ENCODE data around the gene PHACTR1. TPM values are rescaled to one million over a fixed set of nuclear protein-coding genes. Genes with fewer than 3 reads are reported as not detected.
"Not testable (repeated sequence)": the region's sequence is repeated elsewhere in the genome, so short reads cannot be mapped to it uniquely, and the experiment has no call there.

The PHACTR1 gene
- total RNA-seq, 1 donor from 2014 or later = 5.8 TPM

DNA sequence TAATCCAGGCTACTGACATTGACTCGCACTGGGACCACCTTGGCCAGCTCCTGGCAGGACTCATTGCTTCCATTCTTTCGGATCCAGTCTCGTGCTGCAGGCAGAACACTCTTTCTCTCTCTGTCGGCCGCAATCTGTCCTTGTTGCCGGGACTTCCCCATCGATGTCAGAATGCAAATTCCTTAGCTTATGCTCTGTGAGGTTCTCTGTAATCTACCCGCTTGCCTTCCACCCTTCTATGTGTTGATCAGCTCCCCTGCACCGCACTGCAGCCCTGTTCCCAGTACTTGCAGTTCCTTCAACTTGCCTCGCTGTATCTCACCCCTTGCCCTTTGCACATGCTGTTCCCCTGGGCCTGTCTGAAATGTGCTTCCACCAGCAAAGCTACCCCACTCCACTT, 182.0 kb downstream of the PHACTR1 start:
- no peak for DNase-seq (ENCODE audit: low read depth, low spot score)

- DNase-seq (ENCODE audit: low read depth, low spot score) = no peak
Measured at GRCh38 chr6:12899046-12899833, 182.7 kb downstream of the PHACTR1 start.

DNA sequence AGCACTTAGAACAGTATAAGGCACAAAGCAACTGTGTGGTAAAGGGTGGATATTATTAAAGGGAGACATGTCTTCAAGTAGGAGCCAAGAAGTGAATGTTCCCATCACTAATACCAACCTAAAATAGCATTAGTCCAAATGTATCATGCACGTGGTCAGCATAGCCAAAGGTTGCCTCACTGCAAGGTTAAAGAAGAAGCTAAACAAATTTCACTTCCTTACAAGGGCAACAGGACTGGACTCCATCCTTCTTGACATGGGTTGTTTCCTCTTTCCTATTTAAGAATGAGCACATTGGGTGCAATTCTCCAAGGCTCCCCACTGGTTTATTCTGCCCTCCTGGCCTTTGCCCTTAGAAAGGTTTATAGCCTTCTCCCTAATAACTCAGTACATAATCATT, 186.7 kb downstream of the PHACTR1 start:
- DNase-seq (ENCODE audit: low read depth, low spot score) = no peak

DNA sequence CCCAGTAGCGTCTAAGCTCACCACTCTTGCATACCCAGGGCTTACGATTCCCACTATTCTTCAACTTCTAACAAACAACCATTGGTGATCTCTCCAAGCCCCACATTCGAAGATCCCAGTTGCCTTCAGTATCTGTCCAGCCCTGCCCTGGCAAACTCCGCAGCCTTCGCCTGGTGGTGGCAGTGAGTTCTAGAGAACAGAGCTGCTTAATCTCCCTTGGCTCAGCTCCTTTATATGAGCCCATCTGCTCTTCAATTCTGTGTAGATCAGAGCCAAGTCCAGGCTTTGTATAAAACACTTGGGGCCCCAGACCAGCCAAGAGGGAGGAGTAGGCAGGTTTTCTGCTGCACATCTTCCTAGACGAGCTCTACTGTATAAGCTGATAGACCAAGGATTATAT, 193.3 kb downstream of the PHACTR1 start:
- DNase-seq (ENCODE audit: low read depth, low spot score) = no peak

GRCh38 chr6:12911427-12911826, 194.9 kb downstream of the PHACTR1 start:
- no peak for DNase-seq (ENCODE audit: low read depth, low spot score)

- no peak for DNase-seq (ENCODE audit: low read depth, low spot score)
Measured at GRCh38 chr6:12913201-12913600, 196.6 kb downstream of the PHACTR1 start.

DNA sequence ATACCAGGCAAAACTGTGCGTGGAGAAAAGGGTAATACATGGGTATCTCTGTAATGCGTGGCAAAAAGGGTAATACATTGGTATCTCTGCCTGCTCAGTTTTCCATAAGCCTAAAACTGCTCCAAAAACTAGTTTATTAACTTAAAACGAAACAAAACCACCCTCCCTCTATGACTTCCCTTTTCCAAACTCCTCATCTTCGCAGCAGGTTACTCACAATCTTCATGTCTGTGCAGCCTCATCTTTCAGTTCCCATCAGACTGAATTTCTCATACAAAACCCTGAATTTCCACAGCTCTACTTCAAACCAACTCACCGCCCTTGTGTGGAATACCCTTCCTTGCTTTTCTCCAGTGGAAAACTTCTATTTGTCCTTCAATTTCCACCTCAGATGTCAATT, 199.4 kb downstream of the PHACTR1 start:
- DNase-seq (ENCODE audit: low read depth, low spot score) = no peak

GRCh38 chr6:12916420-12917136, 200.0 kb downstream of the PHACTR1 start:
- no peak for DNase-seq (ENCODE audit: low read depth, low spot score)

- DNase-seq (ENCODE audit: low read depth, low spot score) = no peak
Measured at GRCh38 chr6:12921467-12921866, 204.9 kb downstream of the PHACTR1 start.

- DNase-seq (ENCODE audit: low read depth, low spot score) = no peak
Measured at GRCh38 chr6:12923644-12924235, 207.2 kb downstream of the PHACTR1 start.

DNA sequence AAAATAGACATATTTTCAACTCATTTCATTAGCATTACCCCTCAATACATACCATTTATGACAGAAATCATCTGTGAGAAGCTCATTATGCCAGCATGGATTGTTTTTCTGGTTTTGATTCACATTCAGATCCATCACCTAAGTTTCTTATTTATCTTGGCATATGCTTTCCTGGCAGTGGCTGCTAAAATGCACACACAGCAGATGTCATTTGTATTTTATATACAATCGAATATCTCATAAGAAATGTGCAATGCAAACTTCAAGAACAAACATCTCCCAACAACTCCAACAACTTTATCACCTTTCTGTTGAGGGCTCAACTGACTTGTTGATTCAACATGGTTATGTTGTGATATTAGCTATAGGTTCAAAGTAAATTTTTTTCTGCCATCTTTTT, 208.3 kb downstream of the PHACTR1 start:
- DNase-seq (ENCODE audit: low read depth, low spot score) = no peak

DNA sequence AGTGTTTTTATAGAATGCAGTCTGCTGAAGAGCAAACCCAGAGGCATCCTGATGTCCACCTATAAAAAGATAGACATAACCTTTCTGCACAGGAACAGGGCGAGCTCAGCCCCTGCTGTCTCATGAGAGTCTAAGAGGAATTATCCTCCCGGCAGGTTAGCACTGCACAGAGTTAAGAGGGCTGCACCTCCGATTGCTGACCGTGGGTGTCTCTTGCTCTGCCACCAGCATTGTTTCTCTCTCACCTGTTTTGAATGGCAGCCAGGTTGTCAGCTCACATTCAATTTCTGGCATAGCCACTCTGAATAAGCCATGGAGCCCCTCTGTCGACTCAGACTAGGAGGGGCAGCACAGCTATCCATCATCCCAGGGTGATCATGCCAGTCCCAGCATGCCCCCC, 211.2 kb downstream of the PHACTR1 start:
- no peak for DNase-seq (ENCODE audit: low read depth, low spot score)

- no peak for DNase-seq (ENCODE audit: low read depth, low spot score)
Measured at GRCh38 chr6:12929678-12930077, 213.1 kb downstream of the PHACTR1 start.

DNA sequence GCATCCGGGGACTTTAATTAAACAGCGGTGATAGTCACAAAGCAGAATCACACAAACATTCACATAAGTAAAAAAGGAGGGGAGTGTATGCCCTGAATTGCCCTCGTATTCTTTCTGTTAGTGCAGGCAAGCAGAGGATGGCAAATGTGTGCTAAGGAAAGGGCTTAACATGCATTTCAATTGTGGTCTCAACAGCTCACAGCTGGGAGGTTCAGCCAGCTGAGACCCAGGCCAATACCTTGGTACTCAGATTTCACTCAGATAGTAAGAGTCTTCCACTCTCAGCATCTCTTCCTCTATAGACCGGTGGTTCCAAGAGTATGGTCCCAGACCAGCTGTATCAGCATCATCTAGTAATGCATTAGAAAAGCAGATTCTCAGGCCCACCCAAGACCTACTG, 215.1 kb downstream of the PHACTR1 start:
- DNase-seq (ENCODE audit: low read depth, low spot score) = no peak

- no peak for DNase-seq (ENCODE audit: low read depth, low spot score)
Measured at GRCh38 chr6:12935637-12936036, 219.1 kb downstream of the PHACTR1 start.

DNA sequence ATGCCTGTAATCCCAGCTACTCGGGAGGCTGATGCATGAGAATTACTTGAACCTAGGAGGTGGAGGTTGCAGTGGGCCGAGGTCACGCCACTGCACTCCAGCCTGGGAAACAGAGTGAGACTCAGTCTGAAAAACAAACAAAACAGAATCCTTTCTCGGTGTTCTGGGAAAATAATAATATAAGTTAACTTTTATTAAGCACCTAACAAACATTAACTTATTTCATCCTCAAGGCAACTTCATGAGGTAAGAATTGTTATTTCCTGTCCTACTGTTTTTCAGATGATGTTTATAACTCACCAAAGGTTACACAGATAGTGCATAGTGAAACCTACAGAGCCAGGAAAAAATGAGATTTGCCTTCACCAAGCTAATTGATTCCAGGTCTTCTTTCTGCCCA, 221.4 kb downstream of the PHACTR1 start:
- no peak for DNase-seq (ENCODE audit: low read depth, low spot score)

- no peak for DNase-seq (ENCODE audit: low read depth, low spot score)
Measured at GRCh38 chr6:12939314-12939713, 222.7 kb downstream of the PHACTR1 start.

DNA sequence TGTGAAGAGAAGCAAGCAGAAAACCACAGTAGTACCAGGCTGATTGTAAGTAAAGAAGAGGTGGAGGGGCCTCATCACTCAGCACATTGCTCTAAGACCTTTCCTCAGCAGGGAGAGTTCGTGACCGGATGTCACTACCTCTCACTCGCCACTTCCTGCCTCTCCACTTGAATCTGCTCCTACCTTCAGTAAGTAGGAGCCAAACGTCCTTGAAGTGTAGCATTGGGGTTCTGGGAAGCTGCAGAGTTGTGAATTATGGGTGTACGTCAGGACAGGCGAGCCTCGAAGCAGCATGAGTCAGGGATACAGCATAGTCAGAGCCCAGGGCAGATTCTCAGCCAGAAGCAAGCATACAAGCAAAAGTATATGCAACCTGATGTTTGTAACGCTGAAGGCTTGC, 224.9 kb downstream of the PHACTR1 start:
- DNase-seq (ENCODE audit: low read depth, low spot score) = no peak

DNA sequence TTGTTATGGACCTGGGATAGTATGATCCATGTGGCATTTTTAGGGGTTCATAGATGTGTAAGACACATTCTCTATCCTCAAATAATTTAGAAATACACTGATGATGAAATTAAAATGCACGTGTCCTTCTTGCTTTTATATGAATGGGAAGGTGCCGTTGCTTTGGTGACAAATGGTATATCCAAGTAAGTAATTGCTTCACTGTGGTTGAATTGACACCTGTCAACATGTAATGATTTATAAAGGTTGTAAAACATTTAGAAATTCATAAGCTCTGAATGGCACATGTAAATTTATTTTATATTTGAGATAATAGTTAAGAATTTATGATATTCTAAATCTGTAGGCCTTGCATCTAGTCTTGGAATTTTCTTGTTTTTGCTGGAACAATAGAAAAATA, 227.0 kb downstream of the PHACTR1 start:
- no peak for DNase-seq (ENCODE audit: low read depth, low spot score)

DNA sequence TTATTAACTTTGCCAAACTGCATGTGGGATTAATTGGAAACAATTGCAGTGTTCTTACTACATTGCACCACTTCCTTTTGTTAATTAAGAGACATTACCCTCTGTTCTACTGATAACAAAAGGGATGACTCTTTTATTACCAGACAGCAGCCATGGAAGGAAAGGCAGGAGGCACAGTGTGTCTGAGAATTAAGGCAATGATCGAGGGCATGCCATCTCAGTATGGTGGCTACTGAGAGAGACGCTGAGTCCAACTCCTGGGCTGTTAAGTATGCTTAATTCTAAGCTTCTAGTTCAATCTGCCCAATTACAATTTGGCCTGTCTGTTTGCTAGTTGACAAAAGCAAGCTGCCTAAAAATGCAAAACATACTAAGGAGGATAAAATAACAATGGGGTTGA, 227.4 kb downstream of the PHACTR1 start:
- DNase-seq (ENCODE audit: low read depth, low spot score) = no peak

DNA sequence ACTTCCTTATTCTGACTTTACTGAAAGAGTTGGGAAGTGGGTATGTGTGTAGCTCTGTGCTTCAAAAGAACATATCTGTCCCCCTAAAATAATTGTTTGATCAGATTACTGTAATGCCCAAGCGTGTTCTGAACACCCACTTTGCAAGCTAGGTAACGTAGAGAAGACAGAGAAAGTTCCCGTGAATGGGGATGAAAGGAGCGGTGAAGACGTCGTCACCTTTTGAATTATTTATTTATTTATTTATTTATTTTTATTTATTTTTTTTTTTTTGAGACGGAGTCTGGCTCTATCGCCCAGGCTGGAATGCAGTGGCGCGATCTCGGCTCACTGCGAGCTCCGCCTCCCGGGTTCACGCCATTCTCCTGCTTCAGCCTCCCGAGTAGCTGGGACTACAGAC, 228.0 kb downstream of the PHACTR1 start:
- DNase-seq (ENCODE audit: low read depth, low spot score) = not testable (repeated sequence)

DNA sequence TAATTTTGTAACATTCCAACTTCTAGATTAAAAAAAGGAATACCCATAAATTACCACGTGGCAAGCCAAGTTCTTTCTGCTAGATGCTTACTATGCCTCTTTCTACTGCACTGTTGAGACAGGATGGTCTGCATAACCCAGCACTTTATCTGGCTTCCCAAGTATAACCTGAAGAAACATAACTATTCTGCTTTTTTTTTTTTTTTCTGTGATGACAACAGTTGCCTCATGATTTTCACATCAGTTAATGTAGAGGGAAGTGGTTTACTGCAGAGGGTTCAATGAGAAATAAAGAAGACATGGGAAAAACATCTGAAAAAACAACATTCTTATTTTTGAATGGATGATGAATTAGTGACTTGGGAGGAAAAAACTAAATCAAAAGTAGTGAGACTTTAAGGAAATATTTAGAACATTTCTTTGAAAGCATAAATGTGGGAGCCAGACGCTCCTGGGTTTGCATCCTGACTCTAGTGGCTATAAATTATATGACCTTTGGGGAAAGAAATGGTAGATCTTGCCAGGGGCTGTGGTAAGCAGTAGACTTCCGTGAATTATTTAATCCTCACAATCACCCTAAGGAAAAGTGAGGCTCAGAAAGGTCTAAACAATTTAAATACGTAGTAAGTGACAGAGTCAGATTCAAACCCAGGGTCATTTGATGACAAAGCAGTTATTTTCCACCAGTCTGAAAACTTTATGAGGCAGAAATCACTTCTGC, 230.7 kb downstream of the PHACTR1 start:
- no peak for DNase-seq (ENCODE audit: low read depth, low spot score)

Measured in pulmonary artery endothelial cell (primary cell).